OCI-LY7 (cell line): Measurements from ENCODE around the gene CLDN8. TPM values are rescaled to one million over a fixed set of nuclear protein-coding genes. Genes with fewer than 3 reads are reported as not detected.

Experiments
- BruUV-seq: library from RNA; stranded (reverse); fragments of 400-500 nt; replicated peaks from 2 replicates; lab custom pipeline; 2021; lab: Mats Ljungman, UMichigan
- CTCF ChIA-PET: fragments of 300-600 bp; sonication (Branson Sonifier 250); formaldehyde crosslinking; loops from one replicate; lab custom pipeline; 2022; ENCODE audit warnings: antibody characterized with exemption; ENCODE audit not compliant: unreplicated experiment; lab: Charles Lee
- POLR2A ChIA-PET: fragments of 300-600 bp; sonication (Branson Sonifier 250); formaldehyde crosslinking; loops from one replicate; lab custom pipeline; 2022; ENCODE audit warnings: antibody characterized with exemption; lab: Charles Lee
- DNase-seq: peaks from one replicate; pipeline ENCODE4 v3.0.0-alpha.2; 2015; ENCODE audit warnings: low spot score
- H2AFZ ChIP-seq: fragments of 200-600 bp; sonication (generic), shearing (Covaris generic); 2 replicates; pipeline ENCODE4 v1.6.1; 2014; ENCODE audit warnings: mild to moderate bottlenecking, antibody characterized with exemption, low read length, moderate library complexity
- H3K27ac ChIP-seq: fragments of 200-600 bp; sonication (generic); 2 replicates; pipeline ENCODE4 v1.5.1; 2014; ENCODE audit warnings: mixed run types, low read depth, mild to moderate bottlenecking, moderate library complexity, low read length, inconsistent platforms; ENCODE audit not compliant: poor library complexity, severe bottlenecking
- H3K36me3 ChIP-seq: fragments of 200-600 bp; sonication (generic); 2 replicates; pipeline ENCODE4 v1.6.1; 2014; ENCODE audit warnings: mild to moderate bottlenecking, antibody characterized with exemption, low read length, moderate library complexity, mixed read lengths; ENCODE audit not compliant: insufficient read depth
- H3K4me1 ChIP-seq: fragments of 200-600 bp; sonication (generic); 2 replicates; pipeline ENCODE4 v1.5.1; 2014; ENCODE audit warnings: mild to moderate bottlenecking, low read length; ENCODE audit not compliant: insufficient read depth, poor library complexity, severe bottlenecking
- H3K4me2 ChIP-seq: fragments of 200-600 bp; sonication (generic); 2 replicates; pipeline ENCODE4 v1.6.1; 2014; ENCODE audit warnings: mild to moderate bottlenecking, low read length
- H3K4me3 ChIP-seq: fragments of 200-600 bp; sonication (generic); 2 replicates; pipeline ENCODE4 v1.5.1; 2014; ENCODE audit warnings: mild to moderate bottlenecking, low read depth, low read length; ENCODE audit not compliant: poor library complexity, severe bottlenecking
- H3K79me2 ChIP-seq: fragments of 200-600 bp; sonication (generic); 2 replicates; pipeline ENCODE4 v1.6.1; 2016; ENCODE audit warnings: low read depth, mild to moderate bottlenecking, low read length, moderate library complexity, mixed read lengths; ENCODE audit not compliant: insufficient read depth
- H3K9me2 ChIP-seq: fragments of 200-600 bp; sonication (generic); 2 replicates; pipeline ENCODE4 v1.6.1; 2016; ENCODE audit warnings: mild to moderate bottlenecking, low read length, mixed read lengths; ENCODE audit not compliant: insufficient read depth
- H3K9me3 ChIP-seq: fragments of 200-600 bp; sonication (generic); 2 replicates; pipeline ENCODE4 v1.6.1; 2014; ENCODE audit warnings: mild to moderate bottlenecking, mixed run types, low read length, mixed read lengths
- H4K20me1 ChIP-seq: fragments of 200-600 bp; sonication (generic); 2 replicates; pipeline ENCODE4 v1.6.1; 2014; ENCODE audit warnings: mild to moderate bottlenecking, antibody characterized with exemption, low read length, moderate library complexity, mixed read lengths; ENCODE audit not compliant: insufficient read depth
- EZH2phosphoT487 ChIP-seq: fragments of 200-600 bp; sonication (generic); IDR thresholded peaks from 2 replicates; pipeline ENCODE4 v1.6.1; 2018; ENCODE audit warnings: low read depth, borderline replicate concordance, mild to moderate bottlenecking, mixed run types, antibody characterized with exemption, low read length, moderate library complexity, mixed read lengths
- intact Hi-C: fragments of 100-400 bp; cut with micrococcal nuclease; formaldehyde crosslinking; loops from one replicate; pipeline ENCODE4 v1.10.0; 2022; ENCODE audit not compliant: unreplicated experiment
- total RNA-seq, 2 experiments: library from RNA; depleted of rRNA in 1 of 2; stranded (reverse); fragments of >200 nt in 1 of 2; shearing (Covaris generic) in 1 of 2; gene quantifications; 2 replicates each; pipeline ENCODE4 v1.2.3, GENCODE V29; 2014 to 2022
- TF ChIP-seq, protein P1 (sequence below): fragments of 200-600 bp; sonication (generic); conservative IDR thresholded peaks from 2 replicates; pipeline ENCODE4 v1.5.1; 2014; ENCODE audit warnings: mild to moderate bottlenecking, antibody characterized with exemption, low read length, moderate library complexity, mixed read lengths

Gene CLDN8
- total RNA-seq, 2 experiments from 2014 or later, result not detected

DNA sequence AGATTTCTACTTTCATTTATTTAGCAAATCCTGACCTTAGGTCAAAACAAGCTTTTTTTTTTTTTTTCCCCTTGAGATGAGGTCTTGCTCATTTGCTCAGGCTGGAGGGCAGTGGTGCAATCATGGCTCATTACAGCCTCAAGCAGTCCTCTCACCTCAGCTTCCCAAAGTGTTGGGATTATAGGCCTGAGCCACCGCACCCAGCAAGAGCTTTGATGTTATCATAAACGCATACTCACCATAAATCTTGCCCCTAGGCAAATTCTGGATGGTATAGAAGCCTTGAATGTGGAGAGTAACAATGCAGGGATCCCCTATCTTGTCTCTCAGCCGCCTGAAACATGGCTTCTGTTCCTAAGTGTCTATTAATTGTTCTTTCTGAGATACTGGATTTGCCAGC lies 24.8 kb upstream of the CLDN8 start:
- Histone ChIP-seq H3K9me2 (no peaks in the 10 kb centered on the region), H3K9me3 (no peaks in the 10 kb centered on the region), H3K36me3 (no peaks in the 10 kb centered on the region), H2AFZ (no peak overlapping the region), H4K20me1 (no peaks in the 10 kb centered on the region), H3K79me2 (no peaks in the 10 kb centered on the region), H3K4me2 (no peak overlapping the region), H3K4me1 (no peaks in the 10 kb centered on the region), H3K4me3 (no peak overlapping the region), H3K27ac (no peak overlapping the region)
- TF ChIP-seq EZH2phosphoT487, result no peak
- TF ChIP-seq, protein P1, sequence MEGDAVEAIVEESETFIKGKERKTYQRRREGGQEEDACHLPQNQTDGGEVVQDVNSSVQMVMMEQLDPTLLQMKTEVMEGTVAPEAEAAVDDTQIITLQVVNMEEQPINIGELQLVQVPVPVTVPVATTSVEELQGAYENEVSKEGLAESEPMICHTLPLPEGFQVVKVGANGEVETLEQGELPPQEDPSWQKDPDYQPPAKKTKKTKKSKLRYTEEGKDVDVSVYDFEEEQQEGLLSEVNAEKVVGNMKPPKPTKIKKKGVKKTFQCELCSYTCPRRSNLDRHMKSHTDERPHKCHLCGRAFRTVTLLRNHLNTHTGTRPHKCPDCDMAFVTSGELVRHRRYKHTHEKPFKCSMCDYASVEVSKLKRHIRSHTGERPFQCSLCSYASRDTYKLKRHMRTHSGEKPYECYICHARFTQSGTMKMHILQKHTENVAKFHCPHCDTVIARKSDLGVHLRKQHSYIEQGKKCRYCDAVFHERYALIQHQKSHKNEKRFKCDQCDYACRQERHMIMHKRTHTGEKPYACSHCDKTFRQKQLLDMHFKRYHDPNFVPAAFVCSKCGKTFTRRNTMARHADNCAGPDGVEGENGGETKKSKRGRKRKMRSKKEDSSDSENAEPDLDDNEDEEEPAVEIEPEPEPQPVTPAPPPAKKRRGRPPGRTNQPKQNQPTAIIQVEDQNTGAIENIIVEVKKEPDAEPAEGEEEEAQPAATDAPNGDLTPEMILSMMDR, result no peak
- no TSS peak for BruUV-seq
- ChIA-PET POLR2A (interaction anchor here (0.6 kb wide), 1 partner anchor 35 kb away, joined by 3 read pairs; no protein-coding TSS in a partner anchor), CTCF (no interaction called here)
- intact Hi-C loops, result no loop called here
- DNase-seq, result no peak

DNA sequence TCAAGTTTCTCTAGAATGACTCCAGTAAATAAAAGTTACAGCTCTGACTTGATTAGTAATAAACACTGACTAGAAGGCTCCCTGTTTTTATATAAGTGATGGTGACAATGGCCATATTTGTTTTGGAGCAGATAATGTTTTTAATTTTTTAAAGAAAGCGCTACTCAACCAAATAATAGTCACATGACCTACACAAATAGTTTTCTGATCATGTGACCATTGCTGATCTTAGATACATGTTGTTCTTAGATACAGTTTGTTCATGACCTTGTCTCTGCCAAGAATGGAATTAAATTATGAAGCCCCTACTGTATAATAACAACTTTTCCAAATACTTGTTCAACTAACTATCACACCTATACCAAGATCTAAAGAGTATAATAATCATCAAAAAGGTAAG lies 22.3 kb upstream of the CLDN8 start:
- ChIA-PET POLR2A (no interaction called here), CTCF (no interaction called here)
- Histone ChIP-seq H3K9me3 (no peaks in the 10 kb centered on the region), H3K27ac (no peak overlapping the region), H3K4me1 (no peaks in the 10 kb centered on the region), H3K9me2 (no peaks in the 10 kb centered on the region), H3K4me3 (no peak overlapping the region), H2AFZ (no peak overlapping the region), H3K36me3 (no peaks in the 10 kb centered on the region), H3K79me2 (no peaks in the 10 kb centered on the region), H4K20me1 (no peaks in the 10 kb centered on the region), H3K4me2 (no peak overlapping the region)
- DNase-seq, result no peak
- TF ChIP-seq EZH2phosphoT487, result no peak
- TF ChIP-seq, protein P1, result no peak
- no TSS peak for BruUV-seq
- intact Hi-C loops, result loop anchor here (10.0 kb wide), 1 partner anchor 57 kb away; no protein-coding TSS in a partner anchor

GRCh38 chr21:30234643-30235042 lies 18.7 kb upstream of the CLDN8 start:
- DNase-seq, result no peak
- Histone ChIP-seq H4K20me1 (no peaks in the 10 kb centered on the region), H3K36me3 (no peaks in the 10 kb centered on the region), H3K4me1 (no peaks in the 10 kb centered on the region), H3K4me2 (no peak overlapping the region), H3K79me2 (no peaks in the 10 kb centered on the region), H3K27ac (no peak overlapping the region), H2AFZ (no peak overlapping the region), H3K9me3 (no peaks in the 10 kb centered on the region), H3K9me2 (no peaks in the 10 kb centered on the region), H3K4me3 (no peak overlapping the region)
- intact Hi-C loops, result loop anchor here (10.0 kb wide), 1 partner anchor 60 kb away; no protein-coding TSS in a partner anchor
- ChIA-PET POLR2A (interaction anchor here (1.0 to 1.4 kb wide), 3 partner anchors 9 to 209 kb away, joined by 3 to 6 read pairs (median 3); no protein-coding TSS in a partner anchor), CTCF (no interaction called here)
- TF ChIP-seq, protein P1, result no peak
- no peak for TF ChIP-seq EZH2phosphoT487
- no TSS peak for BruUV-seq
